ENCODE measurements around the gene CUX1.

DNA sequence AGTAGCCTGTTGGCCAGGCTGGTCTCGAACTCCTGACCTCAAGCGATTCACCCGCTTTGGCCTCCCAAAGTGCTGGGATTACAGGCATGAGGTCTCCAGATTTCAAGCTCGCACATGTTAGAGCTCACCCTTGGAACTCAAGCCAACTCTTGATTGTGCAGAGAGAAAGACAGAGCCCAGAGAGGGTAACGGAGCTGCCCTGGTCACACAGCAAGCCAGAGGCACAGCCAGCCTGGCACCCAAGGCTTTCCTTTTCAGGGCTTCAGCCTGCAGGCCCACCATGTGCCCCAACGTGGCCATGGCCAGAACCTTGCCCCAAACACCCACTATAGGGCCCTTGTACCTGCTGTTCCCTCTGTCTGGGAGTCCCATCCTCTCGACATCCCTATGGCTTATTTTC is 49.1 kb upstream of the CUX1 start:
- TF ChIP-seq TARDBP (IDR thresholded peaks at IDR 0.05; ENCODE audit: borderline replicate concordance) (no peak), PAX8 (IDR thresholded peaks at IDR 0.05) (no peak), SREBF1 (IDR thresholded peaks at IDR 0.05; ENCODE audit: low read length) (no peak), CBFB (IDR thresholded peaks at IDR 0.05; ENCODE audit: low read depth) (no peak), EZH2 (IDR thresholded peaks at IDR 0.05; ENCODE audit: borderline replicate concordance, control insufficient read depth, low read depth, low read length) (no peak)
- TF ChIP-seq, protein P1, sequence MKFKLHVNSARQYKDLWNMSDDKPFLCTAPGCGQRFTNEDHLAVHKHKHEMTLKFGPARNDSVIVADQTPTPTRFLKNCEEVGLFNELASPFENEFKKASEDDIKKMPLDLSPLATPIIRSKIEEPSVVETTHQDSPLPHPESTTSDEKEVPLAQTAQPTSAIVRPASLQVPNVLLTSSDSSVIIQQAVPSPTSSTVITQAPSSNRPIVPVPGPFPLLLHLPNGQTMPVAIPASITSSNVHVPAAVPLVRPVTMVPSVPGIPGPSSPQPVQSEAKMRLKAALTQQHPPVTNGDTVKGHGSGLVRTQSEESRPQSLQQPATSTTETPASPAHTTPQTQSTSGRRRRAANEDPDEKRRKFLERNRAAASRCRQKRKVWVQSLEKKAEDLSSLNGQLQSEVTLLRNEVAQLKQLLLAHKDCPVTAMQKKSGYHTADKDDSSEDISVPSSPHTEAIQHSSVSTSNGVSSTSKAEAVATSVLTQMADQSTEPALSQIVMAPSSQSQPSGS (IDR thresholded peaks at IDR 0.05; ENCODE audit: low read length): no peak
